Keratinocyte (primary cell): Measurements from ENCODE around the gene MSMP.

Experiments
- CTCF ChIP-seq, 3 experiments: IDR thresholded peaks in 1 of 3; conservative IDR thresholded peaks in 1 of 3; optimal IDR thresholded peaks in 1 of 3; 2 replicates in 2 of 3; 3 replicates in 1 of 3; pipeline versions ENCODE3 to v1.5.1; 2011; ENCODE audit warnings: low read length in 3 of 3, mild to moderate bottlenecking in 3 of 3, moderate library complexity in 2 of 3, control low read depth in 1 of 3, inconsistent platforms in 1 of 3; ENCODE audit not compliant: insufficient read depth in 2 of 3; ENCODE audit errors: extremely low read depth in 1 of 3
- EZH2 ChIP-seq: IDR thresholded peaks from one replicate; pipeline ENCODE4 v1.6.1; 2012; ENCODE audit warnings: inconsistent platforms, mild to moderate bottlenecking, low read length, moderate library complexity

GRCh38 chr9:35776018-35776417, 21.9 kb upstream of the MSMP start:
- TF ChIP-seq CTCF (optimal IDR thresholded peaks at IDR 0.05 in 1 of 3, IDR thresholded peaks at IDR 0.05 in 1 of 3, conservative IDR thresholded peaks at IDR 0.05 in 1 of 3; ENCODE audit: extremely low read depth in 1 of 3, insufficient read depth in 2 of 3, low read length in 3 of 3): no peak
- no peak for TF ChIP-seq EZH2
